ENCODE results near the gene TRIM31.

DNA sequence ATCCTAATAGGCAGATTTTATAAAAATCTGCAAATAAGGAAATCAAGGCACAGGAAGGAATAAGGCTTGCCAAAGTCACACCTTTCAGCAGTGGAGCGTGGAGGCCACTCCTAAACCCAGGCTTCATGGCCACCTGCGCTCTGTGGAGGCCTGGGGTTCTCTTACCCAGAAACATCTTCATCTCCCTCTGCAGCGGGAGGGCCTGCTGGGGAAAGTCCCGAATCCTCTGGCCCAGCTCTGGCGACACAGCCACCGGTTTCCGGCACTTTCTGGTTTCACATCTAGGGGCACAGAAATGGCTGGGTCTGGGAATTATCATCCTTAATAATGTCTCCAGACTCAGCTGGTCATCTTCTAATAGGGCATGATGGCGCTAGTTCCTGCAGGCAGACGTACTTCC is 43.9 kb upstream of the TRIM31 start:
- TF ChIP-seq, protein P1, sequence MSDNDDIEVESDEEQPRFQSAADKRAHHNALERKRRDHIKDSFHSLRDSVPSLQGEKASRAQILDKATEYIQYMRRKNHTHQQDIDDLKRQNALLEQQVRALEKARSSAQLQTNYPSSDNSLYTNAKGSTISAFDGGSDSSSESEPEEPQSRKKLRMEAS (IDR thresholded peaks at IDR 0.05) = no peak
- TF ChIP-seq, protein P2, sequence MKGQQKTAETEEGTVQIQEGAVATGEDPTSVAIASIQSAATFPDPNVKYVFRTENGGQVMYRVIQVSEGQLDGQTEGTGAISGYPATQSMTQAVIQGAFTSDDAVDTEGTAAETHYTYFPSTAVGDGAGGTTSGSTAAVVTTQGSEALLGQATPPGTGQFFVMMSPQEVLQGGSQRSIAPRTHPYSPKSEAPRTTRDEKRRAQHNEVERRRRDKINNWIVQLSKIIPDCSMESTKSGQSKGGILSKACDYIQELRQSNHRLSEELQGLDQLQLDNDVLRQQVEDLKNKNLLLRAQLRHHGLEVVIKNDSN (IDR thresholded peaks at IDR 0.05) = no peak
- no peak for TF ChIP-seq NFIC (IDR thresholded peaks at IDR 0.05)
- TF ChIP-seq TAF1 (IDR thresholded peaks at IDR 0.05; ENCODE audit: low read depth) = no peak
- no peak for TF ChIP-seq CEBPB (IDR thresholded peaks at IDR 0.05)
- TF ChIP-seq, protein P3, sequence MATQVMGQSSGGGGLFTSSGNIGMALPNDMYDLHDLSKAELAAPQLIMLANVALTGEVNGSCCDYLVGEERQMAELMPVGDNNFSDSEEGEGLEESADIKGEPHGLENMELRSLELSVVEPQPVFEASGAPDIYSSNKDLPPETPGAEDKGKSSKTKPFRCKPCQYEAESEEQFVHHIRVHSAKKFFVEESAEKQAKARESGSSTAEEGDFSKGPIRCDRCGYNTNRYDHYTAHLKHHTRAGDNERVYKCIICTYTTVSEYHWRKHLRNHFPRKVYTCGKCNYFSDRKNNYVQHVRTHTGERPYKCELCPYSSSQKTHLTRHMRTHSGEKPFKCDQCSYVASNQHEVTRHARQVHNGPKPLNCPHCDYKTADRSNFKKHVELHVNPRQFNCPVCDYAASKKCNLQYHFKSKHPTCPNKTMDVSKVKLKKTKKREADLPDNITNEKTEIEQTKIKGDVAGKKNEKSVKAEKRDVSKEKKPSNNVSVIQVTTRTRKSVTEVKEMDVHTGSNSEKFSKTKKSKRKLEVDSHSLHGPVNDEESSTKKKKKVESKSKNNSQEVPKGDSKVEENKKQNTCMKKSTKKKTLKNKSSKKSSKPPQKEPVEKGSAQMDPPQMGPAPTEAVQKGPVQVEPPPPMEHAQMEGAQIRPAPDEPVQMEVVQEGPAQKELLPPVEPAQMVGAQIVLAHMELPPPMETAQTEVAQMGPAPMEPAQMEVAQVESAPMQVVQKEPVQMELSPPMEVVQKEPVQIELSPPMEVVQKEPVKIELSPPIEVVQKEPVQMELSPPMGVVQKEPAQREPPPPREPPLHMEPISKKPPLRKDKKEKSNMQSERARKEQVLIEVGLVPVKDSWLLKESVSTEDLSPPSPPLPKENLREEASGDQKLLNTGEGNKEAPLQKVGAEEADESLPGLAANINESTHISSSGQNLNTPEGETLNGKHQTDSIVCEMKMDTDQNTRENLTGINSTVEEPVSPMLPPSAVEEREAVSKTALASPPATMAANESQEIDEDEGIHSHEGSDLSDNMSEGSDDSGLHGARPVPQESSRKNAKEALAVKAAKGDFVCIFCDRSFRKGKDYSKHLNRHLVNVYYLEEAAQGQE (IDR thresholded peaks at IDR 0.05; ENCODE audit: low read depth) = no peak
- TF ChIP-seq CREB1 (IDR thresholded peaks at IDR 0.05; ENCODE audit: low read depth) = no peak
- TF ChIP-seq EP300 (IDR thresholded peaks at IDR 0.05; ENCODE audit: borderline replicate concordance) = no peak
- no peak for TF ChIP-seq YY1 (IDR thresholded peaks at IDR 0.05; ENCODE audit: low read depth)
- no peak for TF ChIP-seq ZBTB7A (IDR thresholded peaks at IDR 0.05; ENCODE audit: low read depth)
- no peak for TF ChIP-seq TEAD4 (IDR thresholded peaks at IDR 0.05)
- TF ChIP-seq EGR1 (IDR thresholded peaks at IDR 0.05) = no peak
- no peak for TF ChIP-seq FOXM1 (IDR thresholded peaks at IDR 0.05; ENCODE audit: borderline replicate concordance, low read depth)
- TF ChIP-seq RAD21 (IDR thresholded peaks at IDR 0.05; ENCODE audit: low read depth) = no peak
